Measurements from ENCODE around the gene ARMC6. TPM values are rescaled to one million over a fixed set of nuclear protein-coding genes. Genes with fewer than 3 reads are reported as not detected.

ARMC6 gene
- total RNA-seq, 6 experiments from 2014 or later = 30.2 to 41.7 (median 32.5) TPM

- H3K36me3 Mint-ChIP-seq (ENCODE audit: low read depth) = peaks cover 7% of the 10 kb centered on the region; the same call in 1 of the 2 replicates
- no peak overlapping the region for H3K4me3 Mint-ChIP-seq
- H3K9me3 Mint-ChIP-seq = no peaks in the 10 kb centered on the region
- no peak for DNase-seq
- H3K4me1 Mint-ChIP-seq (ENCODE audit: low read depth) = peaks cover 9% of the 10 kb centered on the region
- no peaks in the 10 kb centered on the region for H3K27me3 Mint-ChIP-seq (ENCODE audit: insufficient read depth)
- no peak for TF ChIP-seq CTCF (IDR thresholded peaks at IDR 0.05)
- H3K27ac Mint-ChIP-seq = no peak overlapping the region
Measured at GRCh38 chr19:19057317-19057716, 23.9 kb downstream of the ARMC6 start.

- Mint-ChIP-seq H3K36me3 (ENCODE audit: low read depth) (peaks cover 7% of the 10 kb centered on the region; the same call in 1 of the 2 replicates), H3K4me1 (ENCODE audit: low read depth) (peaks cover 13% of the 10 kb centered on the region), H3K27me3 (ENCODE audit: insufficient read depth) (no peaks in the 10 kb centered on the region), H3K9me3 (no peaks in the 10 kb centered on the region), H3K27ac (no peak overlapping the region), H3K4me3 (no peak overlapping the region)
- TF ChIP-seq CTCF (IDR thresholded peaks at IDR 0.05) = no peak
- no peak for DNase-seq
Measured at GRCh38 chr19:19057720-19058119, 24.3 kb downstream of the ARMC6 start.

GRCh38 chr19:19059018-19059836 is 25.8 kb downstream of the ARMC6 start:
- DNase-seq = no peak
- H3K27ac Mint-ChIP-seq = no peak overlapping the region

GRCh38 chr19:19059837-19060611 is 26.6 kb downstream of the ARMC6 start:
- TF ChIP-seq CTCF (IDR thresholded peaks at IDR 0.05) = no peak
- H3K4me3 Mint-ChIP-seq = no peak overlapping the region
- peaks cover 7% of the 10 kb centered on the region; the same call in 1 of the 2 replicates for H3K36me3 Mint-ChIP-seq (ENCODE audit: low read depth)
- no peaks in the 10 kb centered on the region for H3K9me3 Mint-ChIP-seq
- no peak overlapping the region for H3K27ac Mint-ChIP-seq
- H3K4me1 Mint-ChIP-seq (ENCODE audit: low read depth) = peaks cover 28% of the 10 kb centered on the region
- no peak for DNase-seq
- peaks cover 1% of the 10 kb centered on the region; the same call in 1 of the 2 replicates for H3K27me3 Mint-ChIP-seq (ENCODE audit: insufficient read depth)

More at GRCh38 chr19:19059018-19059836, 25.8 kb downstream of the ARMC6 start:
- Mint-ChIP-seq H3K27me3 (ENCODE audit: insufficient read depth) (no peaks in the 10 kb centered on the region), H3K4me1 (ENCODE audit: low read depth) (peaks cover 20% of the 10 kb centered on the region), H3K36me3 (ENCODE audit: low read depth) (peaks cover 7% of the 10 kb centered on the region; the same call in 1 of the 2 replicates), H3K4me3 (no peak overlapping the region), H3K9me3 (no peaks in the 10 kb centered on the region)
- TF ChIP-seq CTCF (IDR thresholded peaks at IDR 0.05) = no peak

- Mint-ChIP-seq H3K27me3 (ENCODE audit: insufficient read depth) (peaks cover 1% of the 10 kb centered on the region), H3K4me3 (no peak overlapping the region), H3K9me3 (no peaks in the 10 kb centered on the region), H3K4me1 (ENCODE audit: low read depth) (peaks cover 32% of the 10 kb centered on the region), H3K27ac (no peak overlapping the region), H3K36me3 (ENCODE audit: low read depth) (peaks cover 7% of the 10 kb centered on the region; the same call in 1 of the 2 replicates)
- no peak for DNase-seq
- TF ChIP-seq CTCF (IDR thresholded peaks at IDR 0.05) = no peak
Measured at GRCh38 chr19:19061506-19061905, 28.1 kb downstream of the ARMC6 start.

Measured in HFFc6 (cell line).